Renal pelvis (tissue), 12 donors: ENCODE results near the gene MTCH2. TPM values are rescaled to one million over a fixed set of nuclear protein-coding genes. Genes with fewer than 3 reads are reported as not detected.
"Not testable (repeated sequence)": the region's sequence is repeated elsewhere in the genome, so short reads cannot be mapped to it uniquely, and the experiment has no call there.

Experiments used
- DNase-seq: peaks from one replicate; pipeline ENCODE4 v3.0.0-alpha.2; 2013
- long read RNA-seq, 16 experiments: transcript quantifications; one replicate each; lab custom pipeline, GENCODE V29; 2026
- polyA plus RNA-seq, 3 donors: library from polyadenylated mRNA; unstranded; fragments of 120-200 nt; gene quantifications; one replicate each; pipeline ENCODE4 v1.2.1, GENCODE V29; 2013; ENCODE audit not compliant: insufficient read length in 3 of 3

MTCH2 gene
- 100 to 1,000 TPM; 122 to 130 (median 128) TPM for polyA plus RNA-seq
- long read RNA-seq, donor 1, transcript MTCH2-201 (13 exons, 2,587 nt) = major isoform, 27 of 45 reads
- long read RNA-seq, donor 1, partial matches to known transcripts = 12 of 45 reads
- long read RNA-seq, donor 1, other reads (novel, unspliced or antisense) = 5 of 45 reads
- long read RNA-seq, donor 2, transcript MTCH2-205 (5 exons, 811 nt) = minor isoform, 5 of 94 reads
- long read RNA-seq, donor 2, transcript MTCH2-201 (13 exons, 2,587 nt) = major isoform, 45 of 94 reads
- long read RNA-seq, donor 2, partial matches to known transcripts = 44 of 94 reads
- long read RNA-seq, donor 2, other reads (novel, unspliced or antisense) = 0 of 94 reads
- long read RNA-seq, donor 3, transcript MTCH2-201 (13 exons, 2,587 nt) = major isoform, 22 of 34 reads
- long read RNA-seq, donor 3, partial matches to known transcripts = 6 of 34 reads
- long read RNA-seq, donor 3, other reads (novel, unspliced or antisense) = 5 of 34 reads
- long read RNA-seq, donor 4, transcript MTCH2-201 (13 exons, 2,587 nt) = major isoform, 32 of 78 reads
- long read RNA-seq, donor 4, partial matches to known transcripts = 37 of 78 reads
- long read RNA-seq, donor 4, other reads (novel, unspliced or antisense) = 7 of 78 reads
- long read RNA-seq, donor 5, transcript MTCH2-201 (13 exons, 2,587 nt) = major isoform, 19 of 26 reads
- long read RNA-seq, donor 5, partial matches to known transcripts = 6 of 26 reads
- long read RNA-seq, donor 5, other reads (novel, unspliced or antisense) = 0 of 26 reads
- long read RNA-seq, donor 6, transcript MTCH2-201 (13 exons, 2,587 nt) = major isoform, 36 of 55 reads
- long read RNA-seq, donor 6, partial matches to known transcripts = 13 of 55 reads
- long read RNA-seq, donor 6, other reads (novel, unspliced or antisense) = 5 of 55 reads
- long read RNA-seq, donor 7, transcript MTCH2-201 (13 exons, 2,587 nt) = major isoform, 50 of 87 reads
- long read RNA-seq, donor 7, partial matches to known transcripts = 28 of 87 reads
- long read RNA-seq, donor 7, other reads (novel, unspliced or antisense) = 7 of 87 reads
- long read RNA-seq, donor 8, transcript MTCH2-201 (13 exons, 2,587 nt) = major isoform, 8 of 17 reads
- long read RNA-seq, donor 8, partial matches to known transcripts = 9 of 17 reads
- long read RNA-seq, donor 8, other reads (novel, unspliced or antisense) = 0 of 17 reads
- long read RNA-seq, donor 9, transcript MTCH2-201 (13 exons, 2,587 nt) = major isoform, 38 of 61 reads
- long read RNA-seq, donor 9, partial matches to known transcripts = 7 of 61 reads
- long read RNA-seq, donor 9, other reads (novel, unspliced or antisense) = 13 of 61 reads
- long read RNA-seq, donor 10, transcript MTCH2-201 (13 exons, 2,587 nt) = major isoform, 18 of 34 reads
- long read RNA-seq, donor 10, partial matches to known transcripts = 9 of 34 reads
- long read RNA-seq, donor 10, other reads (novel, unspliced or antisense) = 5 of 34 reads
- long read RNA-seq, donor 11, transcript MTCH2-201 (13 exons, 2,587 nt) = major isoform, 19 of 29 reads
- long read RNA-seq, donor 11, partial matches to known transcripts = 5 of 29 reads
- long read RNA-seq, donor 11, other reads (novel, unspliced or antisense) = 5 of 29 reads
- long read RNA-seq, donor 12, transcript MTCH2-201 (13 exons, 2,587 nt) = major isoform, 48 of 94 reads
- long read RNA-seq, donor 12, partial matches to known transcripts = 36 of 94 reads
- long read RNA-seq, donor 12, other reads (novel, unspliced or antisense) = 7 of 94 reads
- long read RNA-seq, donor 13, transcript MTCH2-201 (13 exons, 2,587 nt) = major isoform, 13 of 20 reads
- long read RNA-seq, donor 13, partial matches to known transcripts = 0 of 20 reads
- long read RNA-seq, donor 13, other reads (novel, unspliced or antisense) = 6 of 20 reads
- long read RNA-seq, donor 14 = 0 reads
- long read RNA-seq, donor 15, transcript MTCH2-201 (13 exons, 2,587 nt) = major isoform, 36 of 52 reads
- long read RNA-seq, donor 15, partial matches to known transcripts = 16 of 52 reads
- long read RNA-seq, donor 15, other reads (novel, unspliced or antisense) = 0 of 52 reads
- long read RNA-seq, donor 16, transcript MTCH2-201 (13 exons, 2,587 nt) = major isoform, 49 of 125 reads
- long read RNA-seq, donor 16, partial matches to known transcripts = 66 of 125 reads
- long read RNA-seq, donor 16, other reads (novel, unspliced or antisense) = 7 of 125 reads

DNA sequence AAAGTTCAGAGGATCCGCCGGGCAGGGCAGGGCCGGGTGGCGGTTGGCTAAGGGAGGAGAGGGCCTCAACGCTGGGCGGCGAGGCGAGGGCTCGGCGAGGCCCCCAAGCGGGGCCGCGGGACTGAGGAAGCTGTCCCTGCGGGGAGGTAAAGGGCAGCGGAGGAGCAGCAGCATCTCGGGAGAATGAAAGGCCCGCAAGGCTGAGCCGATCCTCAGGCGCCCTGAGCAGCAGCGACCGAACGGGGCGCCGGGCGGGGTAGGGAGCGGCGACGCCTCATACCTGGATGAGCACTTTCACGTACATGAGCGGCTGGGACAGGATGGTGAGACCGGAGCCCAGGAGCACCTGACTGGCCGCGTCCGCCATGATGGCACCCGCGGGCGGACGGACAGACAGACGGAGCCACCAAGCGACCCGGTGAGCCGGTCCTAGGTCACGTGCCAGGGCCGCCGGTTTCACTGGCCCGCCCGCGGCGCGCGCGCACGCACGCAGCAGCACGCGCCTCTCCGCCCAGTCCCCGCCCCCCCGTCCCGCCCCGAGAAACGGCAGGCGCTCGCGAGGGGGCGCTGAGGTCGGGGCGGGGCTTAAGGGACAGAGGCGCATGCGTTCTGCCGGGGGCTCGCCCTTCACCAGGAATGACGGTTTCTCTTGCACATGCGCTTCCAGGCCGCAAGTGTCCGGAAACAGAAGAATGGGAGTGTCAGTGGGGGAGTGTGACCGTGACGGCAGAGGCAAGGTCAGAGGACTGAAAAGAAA is at the start of gene MTCH2:
MTCH2 (minus strand) TSS at position 461 of the 757 bp plus-strand sequence; CDS start at position 367, 94 bp downstream.
- peak; percentile 98 for DNase-seq

DNA sequence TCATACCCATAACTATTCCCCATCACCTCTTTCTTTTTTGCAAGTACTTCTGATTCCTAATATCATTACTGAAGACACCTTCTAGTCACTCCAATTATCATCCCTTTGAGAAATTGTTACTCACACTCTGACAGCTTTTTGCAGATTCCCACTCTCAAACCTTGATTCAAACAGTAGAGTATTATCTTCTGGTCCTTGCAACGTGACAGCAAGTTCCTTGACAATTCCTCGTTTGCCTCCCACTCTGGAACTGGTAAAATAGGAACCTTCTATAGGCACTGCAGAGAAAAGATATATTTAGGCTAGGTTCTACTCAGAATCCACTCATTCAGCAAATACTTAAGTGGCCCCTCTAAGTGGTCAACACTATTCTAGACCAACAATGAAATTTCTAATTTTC is 49.6 kb upstream of the MTCH2 start:
- no peak for DNase-seq

DNA sequence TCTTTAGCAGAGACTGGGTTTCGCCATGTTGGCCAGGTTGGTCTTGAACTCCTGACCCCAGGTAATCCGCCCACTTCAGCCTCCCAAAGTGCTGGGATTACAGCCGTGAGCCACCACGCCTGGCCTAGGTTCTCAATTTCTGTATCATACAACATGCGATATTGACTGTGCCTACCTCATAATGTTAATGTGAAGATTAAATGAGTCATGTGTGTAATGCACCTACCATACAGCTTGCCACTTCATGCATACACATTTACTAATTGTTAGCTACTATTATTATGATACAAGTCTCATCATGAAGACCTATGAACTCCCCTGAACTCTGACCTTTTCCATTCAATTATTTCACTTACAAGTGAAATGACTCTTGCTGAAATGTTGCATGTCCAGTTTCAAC is 47.1 kb upstream of the MTCH2 start:
- no peak for DNase-seq

DNA sequence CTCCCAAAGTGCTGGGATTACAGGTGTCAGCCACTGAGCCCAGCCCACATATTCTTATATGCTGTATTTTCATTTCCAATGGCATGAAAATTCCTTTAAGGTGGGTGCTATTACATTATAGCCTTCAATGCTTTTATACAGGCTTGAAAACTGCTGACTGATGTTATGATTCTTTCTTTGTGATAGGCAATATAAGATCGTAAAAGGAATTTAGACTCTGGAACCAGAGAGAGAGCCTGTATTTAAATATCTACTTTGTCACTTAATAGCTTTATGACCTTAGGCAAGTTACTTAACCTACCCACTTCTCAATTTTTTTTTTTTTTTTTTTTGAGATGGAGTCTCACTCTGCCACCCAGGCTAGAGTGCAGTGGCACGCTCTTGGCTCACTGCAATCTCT is 46.6 kb upstream of the MTCH2 start:
- no peak for DNase-seq

DNA sequence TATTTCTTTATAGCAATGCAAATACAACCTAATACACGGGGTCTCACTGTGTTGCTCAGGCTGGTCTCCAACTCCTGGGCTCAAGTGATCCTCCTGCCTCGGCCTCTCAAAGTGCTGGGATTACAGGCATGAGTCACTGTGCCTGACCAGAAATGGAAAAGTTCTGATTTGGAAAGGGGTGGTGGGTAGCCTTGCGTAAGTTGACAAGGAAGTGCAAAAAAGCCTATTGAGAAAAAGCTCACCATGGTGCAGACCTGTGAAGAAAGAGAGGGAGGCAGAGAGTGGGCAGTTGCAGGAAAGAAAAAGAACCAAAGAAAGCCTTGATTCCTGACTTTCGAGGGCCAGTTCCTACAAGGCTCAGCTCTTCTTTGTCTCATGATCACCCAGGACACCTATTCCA is 45.8 kb upstream of the MTCH2 start:
- DNase-seq = no peak

DNA sequence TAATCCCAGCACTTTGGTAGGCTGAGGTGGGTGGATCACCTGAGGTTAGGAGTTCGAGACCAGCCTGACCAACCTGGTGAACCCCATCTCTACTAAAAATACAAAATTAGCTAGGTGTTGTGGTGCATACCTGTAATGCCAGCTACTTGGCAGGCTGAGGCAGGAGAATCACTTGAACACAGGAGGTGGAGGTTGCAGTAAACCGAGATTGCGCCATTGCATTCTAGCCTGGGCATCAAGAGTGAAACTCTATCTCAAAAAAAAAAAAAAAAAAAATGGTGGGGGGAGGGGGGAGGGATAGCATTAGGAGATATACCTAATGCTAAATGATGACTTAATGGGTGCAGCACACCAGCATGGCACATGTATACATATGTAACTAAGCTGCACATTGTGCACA is 44.3 kb upstream of the MTCH2 start:
- DNase-seq = not testable (repeated sequence)

DNA sequence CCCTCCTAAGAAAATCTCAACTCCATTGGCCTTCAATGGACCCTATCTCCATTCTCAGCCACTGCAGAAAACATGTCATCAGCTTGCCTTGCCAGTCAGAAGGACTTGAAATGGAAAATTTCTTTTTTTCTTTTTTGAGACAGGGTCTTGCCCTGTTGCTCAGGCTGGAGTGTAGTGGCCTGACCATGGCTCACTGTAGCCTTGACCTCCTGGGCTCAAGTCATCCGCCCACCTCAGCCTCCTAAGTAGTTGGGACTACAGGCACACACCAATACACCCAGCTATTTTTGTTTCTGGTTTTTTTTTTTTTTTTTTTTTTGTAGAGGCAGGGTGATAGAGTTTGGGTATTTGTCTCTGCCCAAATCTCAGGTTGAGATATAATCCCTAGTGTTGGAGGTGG is 43.8 kb upstream of the MTCH2 start:
- DNase-seq = no peak

DNA sequence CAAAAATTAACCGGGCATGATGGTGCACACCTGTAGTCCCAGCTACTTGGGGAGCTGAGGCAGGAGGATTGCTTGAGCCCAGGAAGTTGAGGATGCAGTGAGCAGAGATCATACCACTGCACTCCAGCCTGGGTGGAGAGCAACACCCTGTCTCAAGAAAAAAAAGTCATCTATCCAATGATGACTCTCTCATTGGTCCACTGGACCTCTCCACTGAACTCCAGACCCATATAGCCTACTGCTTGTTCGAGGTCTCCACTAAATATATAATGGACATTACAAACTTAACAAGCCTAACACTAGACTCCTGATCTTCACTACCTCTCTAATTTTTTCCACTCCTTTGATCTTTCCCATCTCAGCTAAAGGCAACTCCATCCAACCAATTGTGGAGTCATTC is 33.5 kb upstream of the MTCH2 start:
- no peak for DNase-seq

DNA sequence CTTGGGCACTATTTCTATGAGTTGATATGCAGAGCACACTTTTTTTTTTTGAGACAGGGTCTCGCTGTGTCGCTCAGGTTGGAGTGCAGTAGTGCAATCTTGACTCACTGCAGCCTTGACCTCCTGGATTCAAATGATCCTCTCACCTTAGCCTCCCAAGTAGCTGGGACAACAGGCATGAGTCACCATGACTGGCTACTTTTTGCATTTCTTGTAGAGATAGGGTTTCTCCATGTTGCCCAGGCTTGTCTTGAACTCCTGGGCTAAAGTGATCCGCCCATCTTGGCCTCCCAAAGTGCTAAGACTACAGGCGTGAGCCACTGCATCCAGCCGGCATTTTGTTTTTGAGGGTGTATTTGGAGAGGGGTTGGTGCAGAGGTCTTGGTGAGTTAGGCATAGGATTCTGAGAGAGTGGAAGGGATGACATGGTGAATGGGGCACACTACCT is 29.9 kb upstream of the MTCH2 start:
- no peak for DNase-seq

DNA sequence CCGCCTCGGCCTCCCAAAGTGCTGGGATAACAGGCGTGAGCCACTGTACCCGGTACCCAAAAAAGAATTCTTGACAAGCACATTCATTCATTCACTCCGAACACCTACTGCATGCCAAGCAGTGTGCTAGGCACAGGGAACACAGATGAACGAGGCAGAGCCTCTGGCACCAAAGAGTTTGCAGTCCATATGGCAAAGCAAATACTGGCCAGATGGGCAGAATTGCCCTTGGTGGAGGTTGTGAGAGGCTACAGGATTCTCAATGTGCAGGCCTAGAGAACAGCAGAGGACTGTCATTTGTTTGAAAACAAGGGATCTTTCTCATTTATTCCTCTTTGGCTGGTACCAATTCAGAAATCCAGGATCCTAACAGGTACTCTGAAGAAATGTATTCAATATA is 27.5 kb upstream of the MTCH2 start:
- DNase-seq = no peak

DNA sequence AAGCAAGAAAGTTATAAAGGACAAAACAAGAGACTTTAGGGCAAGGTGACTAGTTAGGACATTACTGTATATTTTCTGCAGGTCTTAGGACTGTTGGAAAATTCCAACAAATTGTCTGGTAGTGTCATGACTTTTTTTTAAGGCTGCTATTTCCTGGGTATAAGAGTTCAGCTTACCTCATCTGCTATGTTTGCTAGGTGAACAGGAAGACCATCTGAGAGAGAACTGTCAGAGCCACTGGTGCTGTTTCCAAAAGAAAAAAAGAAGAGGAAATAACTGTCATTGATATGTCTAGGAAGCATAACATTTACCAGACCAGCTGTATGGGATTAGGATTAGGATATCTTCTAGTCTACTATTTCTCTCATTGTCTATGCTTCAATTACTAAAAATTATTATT is 26.3 kb upstream of the MTCH2 start:
- DNase-seq = no peak

DNA sequence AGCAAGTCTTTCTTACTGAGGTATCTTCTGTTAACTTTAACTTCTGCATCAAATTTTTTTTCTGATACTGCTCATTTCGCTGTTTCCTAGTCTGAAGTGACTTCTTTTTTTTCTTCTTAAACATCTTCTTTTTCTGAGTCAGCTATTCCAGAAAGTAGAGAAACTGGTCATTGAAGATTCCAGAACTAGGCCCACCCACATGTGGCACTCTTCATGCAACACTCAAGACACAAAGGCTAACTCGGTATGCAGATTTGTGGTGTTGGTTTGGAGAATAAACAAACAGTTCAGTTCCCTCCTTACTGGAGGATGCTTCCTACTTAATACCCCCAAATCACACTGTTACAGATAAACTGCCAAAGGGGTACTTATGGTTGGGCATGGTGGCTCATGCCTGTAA is 25.2 kb upstream of the MTCH2 start:
- DNase-seq = no peak

DNA sequence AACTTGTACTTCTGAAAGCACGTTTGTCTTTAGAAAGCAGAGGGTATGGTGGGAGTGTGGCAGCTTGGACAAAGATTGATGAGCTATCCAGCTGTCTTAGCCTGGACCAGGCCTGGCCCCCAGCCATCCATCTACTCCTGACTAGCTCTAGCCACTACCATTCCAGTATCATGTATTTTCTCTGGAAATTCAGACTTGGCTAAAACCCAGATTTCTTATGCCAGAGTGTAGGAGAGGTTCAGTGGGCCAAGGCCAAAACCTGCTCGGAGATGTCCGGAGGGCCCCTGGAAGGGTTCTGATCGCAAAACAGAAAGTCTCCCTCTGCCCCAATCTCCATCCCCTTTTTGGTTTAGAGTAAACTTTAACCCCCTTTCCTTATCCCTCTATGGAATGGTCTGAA is 24.8 kb upstream of the MTCH2 start:
- DNase-seq = peak; percentile 27

DNA sequence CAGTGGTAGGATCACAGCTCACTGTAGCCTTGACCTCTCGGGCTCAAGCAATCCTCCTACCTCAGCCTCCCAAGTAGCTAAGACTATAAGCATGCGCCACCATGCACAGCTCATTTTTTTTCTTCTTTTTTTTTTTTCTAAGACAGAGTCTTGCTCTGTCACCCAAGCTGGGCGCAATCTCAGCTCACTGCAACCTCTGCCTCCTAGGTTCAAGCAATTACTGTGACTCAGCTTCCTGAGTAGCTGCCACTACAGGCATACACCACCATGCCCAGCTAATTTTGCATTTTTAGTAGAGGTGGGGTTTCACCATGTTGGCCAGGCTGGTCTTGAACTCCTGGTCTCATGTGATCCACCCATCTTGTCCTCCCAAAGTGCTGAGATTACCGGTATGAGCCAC is 22.6 kb upstream of the MTCH2 start:
- not testable (repeated sequence) for DNase-seq

DNA sequence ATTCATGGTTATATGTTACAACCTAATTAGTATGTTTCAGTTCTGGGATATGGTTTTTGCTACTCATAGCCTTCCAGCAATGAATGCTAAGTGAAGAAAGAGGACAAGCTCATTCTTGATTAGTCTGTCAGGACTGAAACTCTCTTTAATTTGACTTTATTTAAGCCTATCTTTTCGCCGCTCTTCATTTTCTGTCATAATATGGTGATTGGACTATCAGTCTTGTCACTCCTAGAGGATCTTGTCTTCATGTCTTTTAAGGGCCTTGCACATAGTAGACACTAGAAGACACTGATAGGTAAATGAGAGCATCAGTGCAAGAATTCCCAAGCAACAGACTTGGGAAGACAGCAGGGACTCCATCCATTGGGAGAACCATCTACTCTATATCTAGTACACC is 18.9 kb upstream of the MTCH2 start:
- DNase-seq = no peak

DNA sequence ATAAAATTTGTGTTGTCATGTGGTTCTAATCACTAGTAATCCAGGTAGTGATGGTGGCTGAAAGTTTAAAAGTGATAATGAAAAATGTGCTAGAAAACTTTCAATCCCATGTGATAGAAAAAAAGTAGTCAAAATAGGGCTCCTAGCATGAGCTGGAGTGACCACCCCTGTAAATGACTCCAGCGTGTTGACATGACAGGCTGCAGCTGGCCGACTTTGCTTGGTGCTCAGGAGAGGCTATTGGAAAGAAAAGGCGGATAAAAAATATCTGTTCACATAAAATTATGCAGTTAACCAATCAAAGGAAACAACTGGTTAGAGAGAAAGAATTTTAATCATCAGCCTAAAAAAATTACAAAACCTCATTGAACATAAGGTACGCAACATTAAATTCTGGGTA is 16.9 kb upstream of the MTCH2 start:
- peak; percentile 65 for DNase-seq

DNA sequence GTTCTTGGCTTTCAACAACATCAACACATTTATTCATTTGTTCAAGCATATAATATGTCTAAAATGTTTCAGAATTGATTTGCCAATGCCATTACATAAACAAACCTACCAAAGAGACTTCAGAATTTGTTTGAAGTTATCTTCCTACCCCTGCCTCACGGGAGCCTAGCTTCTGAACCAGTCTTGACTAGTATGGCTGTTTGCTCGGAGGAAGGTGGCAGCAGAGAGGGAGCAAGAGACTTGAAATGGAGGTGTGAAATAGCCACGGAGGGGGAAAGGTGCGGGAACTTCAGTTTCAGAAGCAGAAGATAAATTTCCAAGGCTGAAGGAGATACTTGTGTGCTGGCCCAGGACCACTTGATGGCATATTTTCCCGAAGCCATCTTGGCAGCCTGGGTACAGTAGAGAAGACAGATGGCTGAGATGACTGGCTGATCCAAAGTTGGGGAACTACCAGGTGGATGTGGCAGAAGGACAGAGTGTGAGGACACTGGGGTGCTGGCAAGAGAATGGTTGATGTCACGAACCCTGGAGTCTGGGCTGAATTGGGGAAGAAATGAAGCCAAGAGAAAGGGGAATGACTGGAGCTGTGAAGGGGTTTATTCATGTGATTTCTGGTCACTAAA is 14.0 kb upstream of the MTCH2 start:
- no peak for DNase-seq

DNA sequence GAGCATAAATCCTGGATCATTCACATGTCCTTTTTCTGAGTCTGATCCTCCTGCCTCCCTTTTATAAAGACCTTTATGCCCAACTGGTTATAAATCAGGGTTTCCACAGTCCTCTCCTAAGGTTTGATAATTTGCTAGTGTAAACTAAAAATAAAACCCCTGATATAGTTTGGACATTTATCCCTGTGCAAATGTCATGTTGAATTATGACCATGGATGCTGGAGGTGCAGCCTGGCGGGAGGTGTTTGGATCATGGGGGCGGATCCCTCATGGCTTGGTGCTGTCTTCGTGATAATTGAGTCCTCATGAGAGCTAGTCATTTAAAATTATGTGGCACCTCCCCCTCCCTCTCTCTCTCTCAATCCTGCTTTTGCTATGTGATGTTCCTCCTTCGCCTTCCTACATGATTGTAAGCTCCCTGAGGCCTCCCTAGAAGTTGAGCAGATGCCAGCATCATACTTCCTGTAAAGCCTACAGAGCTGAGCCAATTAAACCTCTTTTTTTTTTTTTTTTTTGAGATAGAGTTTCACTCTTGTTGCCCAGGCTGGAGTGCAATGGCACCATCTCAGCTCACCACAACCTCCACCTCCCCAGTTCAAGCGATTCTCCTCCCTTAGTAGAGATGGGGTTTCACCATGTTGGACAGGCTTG is 9.6 kb upstream of the MTCH2 start:
- DNase-seq = no peak
